Stomach (tissue), 4 donors: Measurements from ENCODE around the gene GCNT2.

Source experiments
- CTCF ChIP-seq, 7 experiments: fragments of 450-650 bp in 4 of 7; fragments of 200-600 bp in 3 of 7; sonication (generic) in 3 of 7; IDR thresholded peaks; one replicate each; pipeline ENCODE4 v1.5.1; 2016 to 2019; ENCODE audit warnings: antibody characterized with exemption in 7 of 7, control low read depth in 2 of 7, mild to moderate bottlenecking in 1 of 7
- EP300 ChIP-seq: sonication (generic); formaldehyde crosslinking; IDR thresholded peaks from one replicate; pipeline ENCODE4 v1.6.1; 2017; ENCODE audit warnings: antibody characterized with exemption
- POLR2A ChIP-seq, 4 donors: fragments of 450-650 bp; IDR thresholded peaks; one replicate each; pipeline ENCODE4 v1.6.1; 2016; ENCODE audit warnings: antibody characterized with exemption in 4 of 4, control low read depth in 2 of 4, mild to moderate bottlenecking in 1 of 4, moderate library complexity in 1 of 4
- POLR2AphosphoS5 ChIP-seq, 3 donors: sonication (generic); formaldehyde crosslinking; IDR thresholded peaks; one replicate each; pipeline ENCODE4 v1.6.1; 2016; ENCODE audit warnings: antibody characterized with exemption in 3 of 3

GRCh38 chr6:10678456-10678855, 157.3 kb downstream of the GCNT2 start:
- TF ChIP-seq CTCF (IDR thresholded peaks at IDR 0.05), result no peak
- no peak for TF ChIP-seq POLR2A (IDR thresholded peaks at IDR 0.05)
- no peak for TF ChIP-seq POLR2AphosphoS5 (IDR thresholded peaks at IDR 0.05)
- TF ChIP-seq EP300, result no peak
